HL-60 (cell line): Measurements from ENCODE around the gene ENDOV.

Experiments
- DNase-seq, 2 experiments: peaks; one replicate each; pipeline ENCODE4 v3.0.0-alpha.2; 2010 to 2020; ENCODE audit warnings: low read depth in 1 of 2, low spot score in 1 of 2
- H3K27ac ChIP-seq: fragments of 250-450 bp; sonication (Bioruptor Pico); replicated peaks from 2 replicates; pipeline ENCODE4 v1.5.1; 2020; ENCODE audit warnings: mild to moderate bottlenecking, moderate library complexity
- H3K27me3 ChIP-seq: fragments of 250-450 bp; sonication (Bioruptor Pico); 2 replicates; pipeline ENCODE4 v1.5.1; 2021; ENCODE audit warnings: mild to moderate bottlenecking, moderate library complexity; ENCODE audit not compliant: insufficient read depth, poor library complexity, severe bottlenecking
- H3K4me3 ChIP-seq: replicated peaks from 2 replicates; pipeline ENCODE4 v1.5.1; 2011; ENCODE audit warnings: mild to moderate bottlenecking, control low read depth, low read length; ENCODE audit not compliant: insufficient read depth
- CTCF ChIP-seq: IDR thresholded peaks from one replicate; pipeline ENCODE4 v1.5.1; 2011; ENCODE audit warnings: low read length, control low read depth, inconsistent platforms; ENCODE audit not compliant: insufficient read depth
- GABPA ChIP-seq: IDR thresholded peaks from 2 replicates; pipeline ENCODE4 v1.6.1; 2012; ENCODE audit warnings: low read depth
- POLR2AphosphoS5 ChIP-seq: IDR thresholded peaks from 2 replicates; pipeline ENCODE4 v1.6.1; 2012; ENCODE audit warnings: low read depth
- REST ChIP-seq: IDR thresholded peaks from 2 replicates; pipeline ENCODE4 v1.6.1; 2012; ENCODE audit warnings: low read depth; ENCODE audit not compliant: insufficient replicate concordance
- SPI1 ChIP-seq: IDR thresholded peaks from 2 replicates; pipeline ENCODE4 v1.6.1; 2012; ENCODE audit warnings: low read depth, mild to moderate bottlenecking, borderline replicate concordance

The ENDOV gene

GRCh38 chr17:80447790-80448189 lies 32.8 kb downstream of the ENDOV start:
- no peak for DNase-seq
- no peak overlapping the region for H3K4me3 ChIP-seq
- H3K27me3 ChIP-seq: no peaks in the 10 kb centered on the region
- H3K27ac ChIP-seq: no peak overlapping the region
- no peak for TF ChIP-seq CTCF
- no peak for TF ChIP-seq GABPA
- TF ChIP-seq REST: no peak
- no peak for TF ChIP-seq SPI1

- Histone ChIP-seq H3K27me3 (no peaks in the 10 kb centered on the region), H3K4me3 (no peak overlapping the region), H3K27ac (no peak overlapping the region)
- DNase-seq: no peak
- no peak for TF ChIP-seq GABPA
Observed at GRCh38 chr17:80449194-80449929, 34.4 kb downstream of the ENDOV start.

GRCh38 chr17:80449930-80450576 lies 35.1 kb downstream of the ENDOV start:
- no peak for DNase-seq
- Histone ChIP-seq H3K27me3 (no peaks in the 10 kb centered on the region), H3K27ac (no peak overlapping the region), H3K4me3 (no peak overlapping the region)
- TF ChIP-seq SPI1: no peak
- no peak for TF ChIP-seq REST
- TF ChIP-seq GABPA: no peak
- no peak for TF ChIP-seq POLR2AphosphoS5
- TF ChIP-seq CTCF: no peak

- TF ChIP-seq GABPA (no peak), POLR2AphosphoS5 (no peak), CTCF (no peak), SPI1 (no peak), REST (no peak)
- H3K4me3 ChIP-seq: no peak overlapping the region
- DNase-seq: no peak
- H3K27ac ChIP-seq: no peak overlapping the region
- H3K27me3 ChIP-seq: no peaks in the 10 kb centered on the region
Observed at GRCh38 chr17:80451104-80451775, 36.3 kb downstream of the ENDOV start.
